ENCODE measurements around the gene UBAC1.
"Not testable (repeated sequence)": the region's sequence is repeated elsewhere in the genome, so short reads cannot be mapped to it uniquely, and the experiment has no call there.

UBAC1 gene

DNA sequence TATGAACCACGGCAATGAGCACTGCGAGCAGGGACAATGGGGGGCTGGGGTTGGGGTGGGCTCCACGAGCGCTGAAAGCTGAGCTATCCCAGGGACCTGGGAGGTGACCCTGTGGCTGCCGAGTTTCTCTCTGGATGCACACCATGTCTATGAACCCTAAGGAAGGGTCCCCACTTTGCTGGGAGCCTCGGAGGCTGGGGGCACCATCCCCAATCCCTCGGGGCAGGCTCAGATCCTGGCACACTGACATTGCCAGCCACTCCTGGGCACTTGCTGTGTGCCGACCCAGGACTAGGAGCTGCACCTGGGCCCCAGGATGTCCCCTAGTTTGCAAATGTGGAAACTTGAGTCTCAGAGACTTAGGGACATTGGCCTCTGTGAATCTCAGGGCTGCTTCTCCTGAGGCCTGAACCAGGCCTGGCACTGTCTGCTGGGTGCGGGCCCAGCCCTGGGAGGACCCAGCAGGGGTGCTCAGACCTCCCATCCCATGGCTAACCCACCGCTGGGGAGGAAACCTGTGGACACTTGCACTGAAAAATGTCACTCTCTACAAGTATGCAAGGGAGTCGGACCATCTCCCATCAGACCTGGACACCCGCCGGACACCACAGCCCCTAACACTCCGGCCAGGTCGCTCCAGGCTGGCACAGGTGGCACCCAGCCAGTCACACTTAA, 40.8 kb downstream of the UBAC1 start:
- no peak for DNase-seq

DNA sequence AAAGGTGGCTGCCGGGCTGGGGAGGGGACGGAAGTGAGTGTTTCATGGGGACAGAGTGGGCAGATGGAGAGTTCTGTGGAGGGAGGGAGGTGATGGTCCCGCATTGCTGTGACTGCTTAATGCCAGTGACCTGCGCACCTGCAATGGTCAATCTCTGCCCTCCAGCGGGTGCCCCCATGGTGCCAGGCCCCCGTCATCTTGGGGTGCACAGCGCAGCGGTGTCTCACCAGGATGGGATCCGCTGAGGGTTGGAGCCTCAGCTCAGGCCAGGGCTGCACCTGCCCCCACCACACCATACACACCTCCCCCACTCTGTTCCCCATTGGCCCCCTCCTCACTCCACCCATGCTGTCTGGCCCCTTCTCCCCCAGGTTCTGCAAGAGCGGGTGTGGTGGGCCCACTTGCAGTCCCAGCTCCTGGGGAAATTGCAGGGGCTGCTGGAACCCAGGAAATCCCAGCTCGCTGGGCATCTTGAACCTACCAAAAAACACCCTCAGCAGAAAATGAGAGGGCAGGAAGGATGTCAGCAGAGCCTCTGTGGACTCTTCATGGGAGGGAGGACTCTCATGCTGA, 41.8 kb downstream of the UBAC1 start:
- no peak for DNase-seq

DNA sequence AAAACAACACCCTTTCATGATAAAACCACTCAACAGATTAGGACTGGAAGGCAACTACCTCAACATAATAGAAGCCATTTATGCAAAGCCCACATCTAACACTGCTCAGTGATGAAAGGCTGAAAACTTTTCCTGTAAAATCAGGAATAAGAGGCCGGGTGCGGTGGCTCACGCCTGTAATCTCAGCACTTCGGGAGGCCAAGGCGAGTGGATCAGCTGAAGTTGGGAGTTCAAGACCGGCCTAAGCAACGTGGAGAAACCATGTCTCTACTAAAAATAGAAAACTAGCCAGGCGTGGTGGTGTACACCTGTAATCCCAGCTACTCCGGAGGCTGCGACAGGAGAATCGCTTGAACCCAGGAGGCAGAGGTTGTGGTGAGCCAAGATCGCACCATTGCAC, 44.9 kb downstream of the UBAC1 start:
- DNase-seq = not testable (repeated sequence)

DNA sequence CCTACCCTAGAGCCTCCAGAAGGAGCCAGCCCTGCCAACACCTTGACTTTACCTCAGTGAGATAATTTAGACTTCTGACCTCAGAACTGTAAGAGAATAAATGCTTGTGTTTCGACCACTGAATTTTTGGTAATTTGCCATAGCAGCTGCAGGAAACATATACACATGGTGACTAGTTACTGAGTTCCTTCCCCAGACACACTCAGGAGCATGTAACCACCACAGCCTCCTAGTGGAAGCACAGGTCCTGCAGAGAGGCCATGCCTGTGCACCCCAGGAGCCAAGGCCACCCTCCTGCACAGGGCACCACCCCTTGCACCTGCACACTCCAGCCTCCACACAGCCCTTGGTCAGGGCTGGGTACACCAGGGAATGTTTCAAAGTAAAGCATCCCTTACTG, 46.3 kb downstream of the UBAC1 start:
- no peak for DNase-seq

DNA sequence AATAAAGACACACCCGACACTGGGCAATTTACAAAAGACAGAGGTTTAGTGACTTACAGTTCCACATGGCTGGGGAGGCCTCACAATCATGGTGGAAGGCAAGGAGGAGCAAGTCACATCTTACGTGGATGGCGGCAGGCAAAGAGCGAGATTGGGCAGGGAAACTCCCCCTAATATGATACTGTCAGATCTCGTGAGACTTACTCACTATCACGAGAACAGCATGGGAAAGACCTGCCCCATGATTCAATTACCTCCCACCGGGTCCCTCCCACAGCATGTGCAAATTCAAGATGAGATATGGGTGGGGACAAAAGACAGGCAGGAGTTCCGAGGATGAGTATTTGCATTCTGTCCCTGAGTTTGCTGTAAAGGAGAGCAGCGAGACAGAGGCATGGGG, 49.9 kb downstream of the UBAC1 start:
- not testable (repeated sequence) for DNase-seq

DNA sequence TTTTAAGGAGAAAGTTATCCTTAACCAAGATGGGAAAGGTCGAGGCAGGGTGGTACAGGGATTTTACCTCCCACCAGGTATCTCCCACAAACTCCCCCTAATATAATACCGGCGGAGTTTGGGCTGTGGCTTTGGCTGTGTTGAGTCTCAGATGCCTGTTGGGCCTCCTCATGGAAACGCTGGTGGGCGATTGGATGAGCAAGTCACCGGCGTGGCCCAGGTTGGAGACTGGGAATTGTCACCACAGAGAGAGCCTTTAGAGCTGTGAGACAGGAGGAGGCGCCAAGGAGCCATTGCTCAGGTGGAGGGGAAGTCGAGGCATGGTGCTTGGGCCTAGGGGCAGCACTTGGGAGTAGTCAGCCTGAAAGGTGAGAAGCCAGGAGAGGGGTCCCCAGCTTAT, 50.4 kb downstream of the UBAC1 start:
- DNase-seq = no peak

DNA sequence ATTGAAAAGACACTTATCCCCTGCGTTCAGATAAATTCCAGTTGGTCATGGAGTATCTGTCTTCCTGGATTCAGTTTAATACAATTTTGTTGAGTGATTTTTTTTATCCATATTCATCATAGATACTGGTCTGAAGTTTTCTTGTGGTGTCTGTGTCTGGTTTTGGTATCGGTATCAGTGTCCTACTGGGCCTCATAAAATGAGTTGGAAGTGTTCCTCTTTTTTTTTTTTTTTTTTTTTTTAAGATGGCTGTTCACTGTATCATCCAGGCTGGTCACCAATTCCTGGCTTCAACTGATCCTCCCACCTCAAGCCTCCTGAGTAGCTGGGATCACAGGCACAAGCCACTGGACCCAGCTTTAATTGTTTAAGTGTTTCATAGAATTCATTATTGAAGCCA, 51.0 kb downstream of the UBAC1 start:
- DNase-seq = no peak

DNA sequence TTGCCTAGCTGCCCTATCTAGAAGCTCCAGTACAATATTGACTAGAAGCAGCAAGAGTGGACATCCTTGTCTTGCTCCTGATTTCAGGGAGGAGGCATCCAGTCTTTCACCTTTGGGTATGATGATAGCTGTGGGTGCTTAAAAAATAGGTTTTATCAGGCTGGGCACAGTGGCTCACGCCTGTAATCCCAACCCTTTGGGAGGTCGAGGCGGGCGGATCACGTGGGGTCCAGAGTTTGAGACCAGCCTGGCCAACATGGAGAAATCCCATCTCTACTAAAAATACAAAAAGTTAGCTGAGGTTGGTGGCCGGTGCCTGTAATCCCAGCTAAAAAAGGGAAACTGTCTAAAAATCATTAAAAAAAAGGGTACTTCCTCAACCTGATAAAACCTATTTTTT, 51.8 kb downstream of the UBAC1 start:
- no peak for DNase-seq

DNA sequence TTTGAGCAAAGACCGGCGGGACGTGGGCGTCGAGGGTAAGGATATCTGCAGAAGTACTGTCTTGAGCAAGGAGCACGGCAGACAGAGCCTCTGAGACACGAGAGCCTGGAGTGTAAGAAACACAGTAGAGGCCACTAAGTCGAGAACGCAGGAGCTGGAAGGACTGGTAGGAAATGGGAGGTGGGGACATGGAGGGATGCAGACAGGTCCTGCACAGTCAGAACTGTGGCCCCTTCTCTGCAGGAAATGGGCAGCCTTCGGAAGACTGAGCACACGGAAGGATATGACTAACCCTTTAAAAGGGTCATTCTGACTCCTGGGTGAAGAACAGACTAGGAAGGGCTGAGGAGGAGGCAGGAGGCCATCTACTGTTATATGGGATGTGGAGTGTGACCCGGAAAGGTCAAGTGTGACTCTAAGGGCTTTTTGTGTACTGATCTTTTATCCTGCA, 52.4 kb downstream of the UBAC1 start:
- DNase-seq = peak in 1 of 5 donors; percentile 25

DNA sequence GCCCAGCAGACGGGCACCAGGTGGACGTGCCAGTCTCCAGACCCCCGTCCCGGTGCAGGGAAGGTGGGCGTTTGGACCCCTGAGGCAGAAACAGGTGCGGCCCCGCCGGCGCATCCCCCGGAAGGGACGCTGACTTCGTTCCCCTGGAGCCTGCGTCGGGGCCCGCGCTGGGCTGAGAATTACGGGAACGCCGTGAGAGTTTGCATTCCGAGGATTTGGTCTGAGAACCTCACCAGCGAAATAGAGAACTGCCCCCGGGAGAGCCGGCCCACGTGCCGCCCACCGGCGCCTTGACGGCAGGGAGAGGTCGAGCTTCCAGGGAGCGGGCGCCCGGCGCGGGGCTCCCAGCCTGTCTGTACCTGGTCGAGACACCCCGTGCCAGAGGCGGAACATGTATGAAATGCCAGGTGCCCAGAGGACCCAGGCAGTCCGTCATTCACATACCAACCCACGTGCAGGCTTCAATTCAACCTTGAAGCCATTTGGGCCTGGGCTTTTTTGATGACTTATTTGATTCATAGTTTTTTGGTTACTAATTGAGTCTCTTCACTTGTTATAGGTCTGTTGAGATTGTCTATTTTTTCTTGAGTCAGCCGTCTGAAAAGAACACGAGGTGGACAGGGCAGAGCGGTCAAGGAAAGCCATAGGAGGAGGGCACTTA, 53.0 kb downstream of the UBAC1 start:
- DNase-seq = no peak

DNA sequence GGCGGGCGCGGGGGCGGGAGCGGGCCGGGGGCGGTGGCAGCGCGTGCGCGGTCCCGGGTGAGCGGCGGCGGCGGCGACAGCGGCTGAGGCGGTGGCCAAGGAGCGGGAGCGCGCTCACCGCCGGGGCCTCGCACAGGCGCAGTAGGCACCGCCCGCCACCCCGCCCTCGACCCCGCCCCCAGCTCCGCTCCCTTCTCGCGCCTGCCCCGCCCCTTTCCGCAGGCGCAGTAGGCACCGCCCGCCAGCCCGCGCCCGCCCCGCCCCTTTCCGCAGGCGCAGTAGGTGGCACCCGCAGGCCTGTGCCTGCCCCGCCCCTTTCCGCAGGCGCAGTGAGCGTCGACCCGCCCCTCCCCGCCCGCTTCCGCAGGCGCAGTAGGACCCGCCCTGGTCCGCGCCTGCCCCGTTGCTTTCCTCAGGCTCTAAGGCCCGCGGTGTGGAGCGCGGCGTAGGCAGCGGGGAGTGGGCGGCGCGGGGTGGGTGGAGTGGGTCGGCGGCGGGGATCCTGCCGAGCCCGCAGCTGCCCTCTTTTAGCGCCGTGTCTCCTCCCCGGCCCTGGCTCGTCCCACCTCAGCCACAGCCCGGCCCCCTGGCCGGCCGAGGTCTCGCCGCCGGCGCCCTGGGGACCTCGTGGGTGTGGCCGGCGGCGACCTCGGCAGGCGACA, 53.6 kb downstream of the UBAC1 start, which contains the start of gene CAMSAP1:
Gene CAMSAP1 (minus strand): TSS at position 116 of the 662 bp plus-strand sequence. CDS start 387 bp downstream, outside the sequence.
- DNase-seq = peak; percentile 91 to 96 (median 92)

DNA sequence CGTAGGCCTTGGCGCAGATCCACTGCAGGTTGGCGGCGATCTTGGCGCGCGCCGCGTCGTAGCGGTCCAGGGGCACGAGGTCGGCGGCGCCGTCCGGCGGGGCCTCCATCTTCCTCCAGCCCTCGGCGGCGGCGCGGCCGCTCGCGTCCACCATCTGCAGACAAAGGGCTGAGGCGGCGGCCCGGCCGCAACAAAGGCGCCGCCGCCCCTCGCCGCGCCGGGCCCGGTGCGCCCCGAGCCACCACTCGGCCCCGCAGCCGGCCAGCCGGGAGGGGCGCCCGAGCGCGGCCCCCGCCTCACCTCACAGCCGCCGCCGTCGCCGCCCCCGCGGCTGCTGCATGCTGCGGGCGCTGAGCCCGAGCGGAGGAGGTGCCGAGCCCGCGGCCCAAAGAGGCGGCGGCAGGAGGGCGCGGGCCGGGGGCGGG, 54.2 kb downstream of the UBAC1 start:
- no peak for DNase-seq

DNA sequence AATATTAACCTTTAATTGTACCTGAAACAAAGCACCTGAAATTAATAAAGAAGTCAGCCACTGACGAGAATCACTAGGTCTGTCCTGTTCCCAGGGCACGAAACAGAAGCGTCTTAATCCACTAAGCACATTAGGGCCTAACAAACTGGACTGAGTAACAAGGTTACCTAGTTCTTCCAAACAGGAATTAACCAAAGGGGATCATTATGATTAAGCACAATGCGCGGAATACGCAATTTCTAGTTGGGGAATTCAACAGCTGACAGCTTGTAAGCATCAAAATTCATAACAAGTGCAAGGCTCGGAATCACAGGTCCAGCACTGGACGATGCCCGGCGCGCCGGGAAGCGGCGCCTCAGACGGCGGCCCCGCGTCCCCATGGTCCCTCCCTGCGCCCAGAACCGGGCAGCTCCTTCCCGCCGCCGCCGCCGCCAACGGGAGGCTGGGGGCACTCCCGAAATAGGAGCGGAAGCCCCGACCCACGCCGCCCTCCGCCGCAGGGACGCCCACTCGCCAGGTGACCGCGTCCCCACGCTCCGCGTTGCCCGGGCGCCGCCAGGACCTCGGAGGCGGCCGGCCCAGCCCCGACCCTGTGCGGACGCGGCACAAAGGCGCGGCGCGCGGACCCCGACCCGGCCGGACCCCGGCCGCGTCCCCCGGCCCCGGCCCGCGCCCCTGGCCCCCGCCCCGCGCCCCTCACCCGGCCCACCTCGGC, 54.7 kb downstream of the UBAC1 start:
- DNase-seq = peak in 1 of 5 donors; percentile 19

DNA sequence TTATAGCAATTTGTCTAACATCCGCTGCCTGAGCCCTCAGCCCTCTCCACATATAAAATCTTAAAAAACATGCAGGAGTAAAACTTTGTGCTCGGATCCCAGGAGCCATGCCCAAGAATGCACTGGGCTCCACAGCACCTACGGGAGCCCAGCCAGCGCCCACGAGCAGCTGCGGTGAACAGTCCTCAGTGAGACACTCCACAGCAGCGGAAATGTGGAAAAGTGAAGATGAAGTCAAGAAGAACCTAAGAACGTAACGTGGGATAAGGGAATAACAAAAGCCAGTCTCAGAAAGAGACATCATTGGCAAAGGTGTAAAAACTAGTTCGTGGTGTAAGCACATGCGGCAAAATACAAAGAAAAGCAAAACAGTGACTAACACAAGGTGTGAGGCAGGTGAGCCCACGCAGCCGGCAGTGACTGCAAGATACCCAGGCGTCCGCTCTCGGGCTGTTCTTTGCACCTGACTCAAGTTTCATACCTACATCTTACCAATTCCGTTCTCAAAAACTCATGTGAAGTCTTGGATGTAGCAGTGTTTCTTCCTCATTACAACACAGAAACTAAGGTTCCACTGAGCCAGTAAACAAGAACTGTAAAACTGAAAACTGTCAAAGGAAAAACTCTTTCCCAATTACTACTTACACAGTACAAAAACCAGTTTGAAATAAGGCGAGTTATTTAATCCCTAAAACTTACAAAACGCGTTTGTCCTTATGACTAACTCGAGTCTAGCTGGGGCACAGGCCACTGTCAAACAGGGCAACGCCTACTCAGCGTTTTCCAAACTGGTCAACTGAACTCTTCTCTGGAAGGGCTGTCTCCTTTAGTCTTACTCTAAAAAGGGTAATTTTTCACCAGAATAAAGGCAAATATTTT, 55.6 kb downstream of the UBAC1 start:
- peak in 3 of 5 donors; percentile 29 to 34 (median 30) for DNase-seq

DNA sequence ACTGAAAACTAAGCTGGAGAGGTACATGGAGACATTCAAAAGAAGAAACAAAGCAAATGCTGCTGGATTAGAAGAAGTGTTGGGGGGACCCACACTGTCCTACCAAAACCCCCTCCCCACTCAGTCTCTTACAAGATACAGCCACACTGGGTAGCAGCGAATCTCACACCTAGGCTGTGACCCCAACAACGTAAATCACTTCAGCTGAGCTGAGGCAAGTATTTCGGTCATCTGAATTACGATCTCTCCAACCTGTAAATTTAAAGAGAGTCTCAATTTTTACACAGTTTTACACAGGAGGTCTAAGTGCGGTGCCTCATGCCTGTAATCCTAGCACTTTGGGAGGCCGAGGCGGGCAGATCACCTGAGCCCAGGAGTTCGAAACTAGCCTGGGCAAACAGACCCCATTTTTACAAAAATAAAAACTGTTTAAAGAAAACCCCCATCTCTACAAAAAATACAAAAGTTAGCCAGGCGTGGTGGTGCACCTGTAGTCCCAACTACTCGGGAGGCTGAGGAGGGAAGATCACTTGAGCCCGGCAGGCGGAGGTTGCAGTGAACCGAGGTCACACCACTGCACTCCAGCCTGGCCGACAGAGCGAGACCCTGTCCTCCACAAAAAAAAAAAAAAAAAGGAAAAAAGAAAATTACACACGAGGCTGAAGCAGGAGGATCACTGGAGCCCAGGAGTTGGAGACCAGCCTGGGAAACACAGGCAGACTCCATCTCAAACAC, 57.2 kb downstream of the UBAC1 start:
- DNase-seq = no peak

DNA sequence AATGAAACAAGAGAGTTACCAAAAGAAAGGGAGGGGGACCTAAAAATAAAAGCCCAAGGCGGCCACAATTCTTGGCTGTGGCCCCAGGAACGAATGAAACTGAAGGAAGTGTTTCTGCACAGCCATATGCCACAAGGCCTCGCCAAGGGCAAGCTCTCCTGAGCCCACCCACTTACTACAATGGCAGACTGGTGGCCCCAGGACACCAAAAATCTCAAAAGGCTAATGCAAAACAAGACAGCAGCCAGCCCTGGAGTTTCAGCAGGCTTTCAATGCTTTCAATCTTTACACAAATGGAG, 57.9 kb downstream of the UBAC1 start:
- no peak for DNase-seq

DNA sequence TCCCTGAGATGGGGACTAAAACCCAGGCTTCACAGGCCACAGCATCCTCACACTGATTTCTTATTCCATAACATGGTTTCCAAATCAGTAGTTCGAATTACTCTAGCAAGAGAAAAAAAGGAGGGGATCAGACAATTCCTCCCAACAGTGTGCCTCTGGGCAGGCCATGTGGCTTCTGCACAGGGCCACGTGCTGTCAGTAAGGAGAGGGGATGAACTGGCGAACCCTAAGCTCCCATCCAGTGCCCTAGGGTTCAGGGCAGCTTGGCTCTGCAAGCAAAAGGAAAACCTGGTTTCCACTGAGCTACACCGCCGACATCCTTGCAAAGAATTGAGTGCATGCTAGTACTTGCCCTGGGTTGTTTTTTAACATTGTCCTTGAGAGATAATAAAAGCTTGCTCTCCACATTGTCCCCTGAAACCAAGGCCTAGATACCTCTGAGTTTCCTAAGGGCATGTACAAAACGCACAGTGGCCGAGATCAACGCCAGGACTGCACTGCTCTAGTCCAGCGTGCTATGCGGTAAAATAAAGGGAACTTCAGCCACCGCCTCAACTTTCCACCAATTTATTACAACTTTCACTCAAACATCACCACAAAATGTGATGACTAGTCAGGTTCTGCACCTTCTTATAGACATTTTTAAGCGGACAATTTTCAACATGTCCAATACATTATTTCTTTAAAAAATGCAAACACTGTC, 58.4 kb downstream of the UBAC1 start:
- no peak for DNase-seq

DNA sequence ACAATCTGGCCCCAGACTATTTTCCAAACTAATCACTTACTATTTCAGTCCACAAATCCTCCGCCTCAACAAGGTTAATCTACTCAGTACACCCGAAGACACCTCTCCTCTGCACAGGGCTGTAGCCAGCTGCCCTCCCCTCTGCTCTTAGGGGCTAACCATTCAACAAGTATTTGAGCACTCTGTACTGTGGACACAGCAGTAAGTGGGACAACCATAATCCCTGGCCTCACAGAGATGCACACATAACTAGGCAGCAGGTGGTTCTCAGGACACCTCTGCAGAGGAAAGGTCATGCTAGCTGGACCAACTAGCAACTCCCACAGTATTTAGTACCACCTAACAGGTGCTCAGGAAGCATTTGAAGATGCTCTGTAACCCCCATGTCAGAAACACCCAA, 59.3 kb downstream of the UBAC1 start:
- DNase-seq = no peak

DNA sequence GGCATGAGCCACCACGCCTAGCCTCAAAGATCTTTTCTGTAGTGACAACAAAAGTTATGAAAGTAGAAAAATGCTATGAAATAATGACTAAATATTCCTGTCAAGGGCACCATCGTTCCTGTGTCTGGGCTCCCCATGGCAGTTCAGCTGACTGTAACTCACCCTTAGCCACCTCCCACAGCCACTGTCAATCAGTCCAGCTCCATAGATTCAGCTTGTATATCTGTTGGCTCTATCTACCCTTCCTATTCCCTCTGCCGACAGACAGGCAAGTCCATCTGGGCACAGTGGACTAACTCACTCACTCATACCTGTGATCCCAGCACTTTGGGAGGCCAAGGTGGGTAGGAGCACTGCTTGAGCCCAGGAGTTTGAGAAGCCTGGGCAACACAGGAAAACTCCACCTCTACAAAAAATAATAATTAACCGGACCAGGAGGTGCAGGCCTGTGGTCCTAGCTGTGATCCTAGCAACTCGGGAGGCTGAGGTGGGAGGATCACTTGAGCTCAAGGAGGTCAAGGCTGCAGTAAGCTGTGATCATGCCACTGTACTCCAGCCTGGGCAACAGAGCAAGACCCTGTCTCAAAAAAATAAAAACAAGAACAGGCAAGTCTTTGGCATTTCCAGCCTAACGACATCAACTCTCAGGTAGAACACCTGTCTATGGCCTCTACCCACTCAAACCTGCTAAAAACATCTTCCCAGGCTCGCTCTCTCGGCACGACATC, 60.0 kb downstream of the UBAC1 start:
- DNase-seq = no peak

All from T-helper 1 cell (primary cell).